ENCODE measurements around the gene MFN2.

The MFN2 gene

DNA sequence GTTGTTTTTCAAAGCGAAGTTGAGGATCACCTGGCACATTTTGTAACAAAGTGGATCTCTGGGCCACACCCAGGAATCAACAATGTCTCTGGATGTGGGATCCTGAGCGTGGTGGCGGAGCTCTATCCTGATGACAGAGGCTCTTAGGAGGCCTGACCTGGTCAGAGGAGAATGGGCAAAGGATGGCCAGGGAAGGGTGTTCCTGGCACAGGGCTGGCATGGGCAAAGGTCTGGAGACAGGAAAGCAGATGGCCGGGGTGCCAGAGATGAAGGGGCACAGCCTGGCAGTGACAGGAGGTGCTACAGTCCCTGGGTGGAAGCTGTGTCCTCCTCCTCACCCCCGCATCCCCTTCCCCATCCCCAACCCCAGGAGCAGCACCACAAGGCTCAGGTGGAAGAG is 20.0 kb upstream of the MFN2 start:
- no peak for DNase-seq (ENCODE audit: low read depth, low spot score)

DNA sequence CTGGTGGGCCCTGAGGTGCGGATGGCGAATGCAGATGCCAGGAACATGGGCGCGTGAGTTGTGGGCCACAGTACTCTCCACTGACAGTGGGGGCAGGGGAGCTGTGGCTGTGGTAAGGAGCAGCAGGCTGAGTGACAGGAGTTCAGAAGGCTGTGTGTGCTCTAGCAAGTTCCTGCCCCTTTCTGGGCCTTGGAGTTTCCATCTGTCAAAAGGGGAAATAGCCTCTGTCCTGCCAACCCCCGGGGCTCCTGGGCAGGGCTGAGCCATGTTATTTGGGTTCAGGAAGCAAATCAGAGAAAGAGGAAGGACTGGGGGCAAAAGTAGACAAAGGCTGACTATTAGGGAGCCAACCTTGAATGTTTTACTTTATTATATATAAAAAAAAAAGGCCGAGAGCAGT is 19.5 kb upstream of the MFN2 start:
- DNase-seq (ENCODE audit: low read depth, low spot score), result no peak

DNA sequence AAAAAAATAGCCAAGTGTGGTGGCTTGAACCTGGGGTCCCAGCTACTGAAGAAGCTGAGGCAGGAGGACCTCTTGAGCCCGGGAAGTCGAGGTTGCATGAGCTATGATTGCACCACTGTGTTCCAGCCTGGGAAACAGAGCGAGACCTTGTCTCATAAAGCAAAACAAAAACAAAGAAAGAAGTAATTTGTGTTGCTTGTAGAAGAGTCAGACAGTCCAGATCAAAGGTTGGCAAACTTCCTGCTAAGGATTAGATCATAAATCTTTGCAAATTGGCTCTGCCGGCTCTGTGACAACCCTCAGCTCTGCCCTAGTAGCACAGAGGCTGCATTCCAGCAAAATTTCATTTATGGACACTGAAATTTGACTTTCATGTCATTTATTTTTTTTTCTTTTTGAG is 19.0 kb upstream of the MFN2 start:
- no peak for DNase-seq (ENCODE audit: low read depth, low spot score)

DNA sequence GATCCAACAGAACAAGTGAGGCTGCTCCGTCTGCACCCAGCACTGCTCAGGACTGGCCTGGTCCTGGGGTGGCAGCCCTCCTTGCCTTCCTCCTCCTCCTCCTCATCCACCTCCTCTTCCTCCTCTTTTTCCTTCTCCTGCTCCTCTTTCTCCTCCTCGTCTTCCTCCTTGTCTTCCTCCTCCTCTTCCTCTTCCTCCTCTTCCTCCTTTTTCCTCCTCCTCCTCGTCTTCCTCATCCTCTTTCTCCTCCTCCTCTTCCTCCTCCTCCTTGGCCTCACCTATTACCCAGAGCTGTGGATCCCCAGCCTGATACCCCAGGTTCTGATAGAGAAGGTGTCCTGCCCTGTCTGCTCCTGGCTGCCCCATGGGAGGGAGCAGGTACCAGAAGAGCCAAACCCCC is 16.6 kb upstream of the MFN2 start:
- no peak for DNase-seq (ENCODE audit: low read depth, low spot score)

DNA sequence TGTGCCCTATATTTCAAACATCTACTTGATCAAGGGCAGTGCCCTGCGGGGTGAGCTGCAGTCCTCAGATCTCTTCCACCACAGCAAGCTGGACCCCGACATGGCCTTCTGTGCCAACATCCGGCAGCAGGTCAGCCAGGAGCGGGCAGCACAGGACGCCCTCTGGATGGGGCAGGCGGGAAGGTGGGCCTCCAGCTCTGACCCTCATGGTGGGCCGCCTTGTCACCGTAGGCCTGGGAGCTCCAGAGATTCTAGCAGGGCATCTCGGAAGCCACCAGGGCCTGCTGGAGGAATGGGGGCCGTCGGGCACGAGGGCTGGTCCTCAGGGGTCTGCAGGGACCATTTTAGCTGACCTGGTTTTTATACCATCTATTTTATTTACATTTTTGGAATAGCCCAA is 15.6 kb upstream of the MFN2 start:
- no peak for DNase-seq (ENCODE audit: low read depth, low spot score)

DNA sequence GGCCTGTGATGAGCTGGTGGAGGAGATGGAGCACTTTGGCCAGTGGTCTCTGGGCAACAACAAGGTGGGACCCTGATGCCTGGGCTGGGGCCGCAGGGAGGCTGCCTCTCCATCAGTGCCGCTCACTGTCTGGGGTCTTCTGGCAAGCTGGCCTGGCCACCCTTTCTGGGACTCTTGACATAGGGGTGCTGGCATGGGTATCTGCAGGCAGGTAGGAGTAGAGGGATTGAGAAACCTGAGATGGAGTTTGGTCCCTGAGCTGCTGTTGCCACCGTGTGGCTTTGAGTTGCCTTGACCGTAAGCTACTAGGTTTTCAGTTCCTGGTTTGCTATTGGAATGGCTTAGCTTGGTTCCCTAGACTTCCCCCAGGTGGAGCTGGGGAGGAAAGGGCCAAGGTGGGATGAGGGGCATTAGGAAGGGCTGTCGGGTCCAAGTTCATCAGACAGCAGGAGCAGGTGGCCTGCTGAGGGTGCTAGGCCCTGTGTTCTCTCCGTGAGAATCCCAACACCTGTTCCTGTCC is 13.2 kb upstream of the MFN2 start:
- no peak for DNase-seq (ENCODE audit: low read depth, low spot score)

DNA sequence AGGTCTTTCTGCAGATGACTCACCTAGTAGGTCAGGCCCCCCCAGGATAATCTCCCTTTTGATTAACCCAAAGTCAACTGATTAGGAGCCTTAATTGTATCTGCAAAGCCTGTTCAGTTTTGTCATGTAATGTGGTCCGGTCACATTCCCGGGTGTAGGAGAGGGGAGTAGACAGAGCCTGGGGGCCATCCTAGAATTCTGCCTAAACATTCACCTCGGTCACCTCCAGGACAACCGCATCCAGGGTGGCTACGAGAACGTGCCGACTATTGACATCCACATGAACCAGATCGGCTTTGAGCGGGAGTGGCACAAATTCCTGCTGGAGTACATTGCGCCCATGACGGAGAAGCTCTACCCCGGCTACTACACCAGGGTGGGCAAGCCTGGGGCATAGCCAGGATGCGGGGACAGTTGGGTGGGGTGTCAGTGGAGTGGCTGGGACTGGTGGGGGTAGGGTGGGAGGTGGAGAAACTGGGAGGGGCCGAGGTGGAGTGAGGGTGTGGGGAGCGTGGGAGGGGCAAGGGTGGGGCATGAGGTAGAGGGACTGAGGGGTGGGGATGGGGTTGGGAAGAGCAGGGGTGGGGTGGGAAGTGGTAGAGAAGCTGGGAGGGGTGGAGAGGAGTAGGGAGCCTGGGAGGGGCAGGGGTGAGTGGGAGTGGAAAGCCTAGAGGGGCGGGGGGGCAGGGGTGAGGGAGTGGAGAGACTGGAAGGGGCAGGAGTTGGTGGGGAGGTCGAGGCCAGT is 9.6 kb upstream of the MFN2 start:
- no peak for DNase-seq (ENCODE audit: low read depth, low spot score)

DNA sequence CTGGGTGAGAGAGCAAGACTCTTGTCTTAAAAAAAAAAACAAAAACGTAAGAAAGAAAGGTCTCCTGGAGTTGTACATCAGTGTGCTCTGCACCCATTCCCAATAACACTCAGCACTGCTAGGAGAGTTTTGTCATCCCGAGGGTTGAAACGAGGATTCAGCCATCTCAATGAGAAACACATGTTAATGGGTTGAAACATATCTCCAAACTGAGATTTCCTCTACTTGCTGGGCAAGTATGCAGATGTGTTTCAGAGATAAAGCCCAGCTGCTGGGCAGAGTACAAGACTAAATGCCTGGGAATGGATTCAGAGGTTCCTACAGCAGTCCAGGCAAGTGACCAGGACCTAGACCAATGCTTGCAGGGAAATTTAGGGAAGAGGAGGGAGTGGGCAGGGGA is 2.6 kb upstream of the MFN2 start:
- no peak for DNase-seq (ENCODE audit: low read depth, low spot score)

DNA sequence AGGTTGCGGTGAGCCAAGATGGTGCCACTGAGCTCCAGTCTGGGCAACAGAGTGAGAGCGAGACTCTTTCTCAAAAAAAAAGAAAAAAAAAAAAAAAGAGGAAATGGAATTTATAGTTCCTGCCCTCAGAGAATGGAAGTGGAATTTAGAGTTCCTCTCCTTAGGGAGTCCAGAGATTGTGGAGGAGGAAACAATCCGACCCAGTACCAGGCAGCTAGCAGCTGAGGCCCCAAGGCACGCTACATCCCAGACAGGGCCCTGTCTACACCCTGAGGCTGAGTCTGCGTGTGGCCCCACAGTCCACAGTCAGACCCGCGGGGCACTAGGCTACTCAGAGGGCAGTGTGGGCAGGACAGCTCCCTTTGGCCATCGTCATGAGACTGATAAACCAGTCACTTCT is 1.9 kb upstream of the MFN2 start:
- DNase-seq (ENCODE audit: low read depth, low spot score), result no peak

DNA sequence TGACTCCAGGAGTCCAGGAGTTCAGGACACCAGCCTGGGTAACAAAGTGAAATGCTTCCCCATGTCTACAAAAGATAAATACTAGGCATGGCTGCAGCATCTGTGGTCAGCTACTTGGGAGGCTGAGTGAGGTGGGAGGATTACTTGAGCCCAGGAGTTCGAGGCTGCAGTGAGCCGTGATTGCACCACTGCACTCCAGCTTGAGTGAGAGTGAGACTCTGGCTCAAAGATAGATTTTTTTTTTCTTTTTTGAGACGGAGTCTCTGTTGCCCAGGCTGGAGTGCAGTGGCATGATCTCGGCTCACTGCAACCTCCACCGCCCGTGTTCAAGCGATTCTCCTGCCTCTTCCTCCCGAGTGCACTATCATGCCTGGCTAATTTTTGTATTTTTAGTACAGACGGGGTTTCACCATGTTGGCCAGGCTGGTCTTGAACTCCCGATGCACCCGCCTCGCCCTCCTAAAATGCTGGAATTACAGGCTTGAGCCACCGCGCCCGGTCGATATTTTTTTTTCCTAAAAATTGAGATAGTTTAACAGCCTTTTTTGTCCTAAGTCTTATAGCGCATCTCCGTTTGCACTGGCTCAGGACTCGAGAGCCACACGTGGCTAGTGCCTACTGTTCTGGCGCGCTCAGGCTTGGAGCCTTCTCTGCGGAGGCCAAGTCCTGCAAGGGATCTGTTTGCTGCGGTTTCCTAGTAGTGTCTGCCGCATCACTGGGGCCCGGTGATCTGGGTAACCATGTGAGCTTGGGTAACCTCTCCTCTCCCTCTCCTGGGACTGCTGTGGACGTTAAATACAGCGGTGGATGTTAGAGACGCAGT is 1.0 kb upstream of the MFN2 start:
- DNase-seq (ENCODE audit: low read depth, low spot score), result no peak

DNA sequence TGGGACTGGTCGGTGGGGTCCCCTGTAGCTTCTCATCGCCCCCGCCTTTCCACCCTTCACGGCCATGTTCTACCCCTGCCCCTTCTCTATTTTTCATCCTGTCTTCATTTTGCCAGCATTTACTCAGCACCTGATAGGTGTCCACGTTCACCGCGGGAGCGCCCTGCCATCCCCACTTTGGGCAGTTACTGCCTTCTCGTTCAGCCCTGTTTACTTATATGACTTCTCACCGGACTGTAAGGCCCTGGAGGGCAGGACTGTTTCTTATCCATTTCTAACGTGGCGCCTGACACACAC is 380 bp downstream of the MFN2 start:
- DNase-seq (ENCODE audit: low read depth, low spot score), result no peak

DNA sequence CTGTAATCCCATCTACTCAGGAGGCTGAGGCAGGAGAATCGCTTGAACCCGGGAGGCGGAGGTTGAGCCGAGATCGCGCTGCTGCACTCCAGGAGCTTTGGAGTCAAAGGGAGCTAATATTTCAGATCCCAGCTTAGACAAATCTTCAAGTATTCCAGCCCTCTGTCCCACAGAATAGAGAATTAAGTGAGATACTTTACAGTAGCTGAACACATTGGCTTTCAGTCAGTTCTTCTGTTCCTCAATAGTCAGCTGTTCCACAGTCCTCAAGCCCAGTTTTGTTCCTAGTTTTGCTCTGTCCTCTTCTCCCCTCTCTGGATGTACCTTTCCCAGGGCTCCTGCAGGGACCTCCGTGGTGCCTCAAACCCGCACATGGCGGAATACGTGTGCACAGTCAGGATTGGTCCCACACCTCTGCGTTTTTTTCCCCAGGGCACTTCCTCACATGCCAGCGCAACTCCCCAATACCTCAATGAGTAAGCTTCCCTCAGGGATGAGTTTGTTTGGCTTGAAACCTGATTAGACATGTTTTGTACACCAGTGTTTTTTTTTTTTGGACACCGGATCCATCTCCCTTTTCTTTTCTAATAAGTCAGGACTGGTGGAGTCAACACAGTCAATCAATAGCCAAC is 1.2 kb downstream of the MFN2 start:
- no peak for DNase-seq (ENCODE audit: low read depth, low spot score)

DNA sequence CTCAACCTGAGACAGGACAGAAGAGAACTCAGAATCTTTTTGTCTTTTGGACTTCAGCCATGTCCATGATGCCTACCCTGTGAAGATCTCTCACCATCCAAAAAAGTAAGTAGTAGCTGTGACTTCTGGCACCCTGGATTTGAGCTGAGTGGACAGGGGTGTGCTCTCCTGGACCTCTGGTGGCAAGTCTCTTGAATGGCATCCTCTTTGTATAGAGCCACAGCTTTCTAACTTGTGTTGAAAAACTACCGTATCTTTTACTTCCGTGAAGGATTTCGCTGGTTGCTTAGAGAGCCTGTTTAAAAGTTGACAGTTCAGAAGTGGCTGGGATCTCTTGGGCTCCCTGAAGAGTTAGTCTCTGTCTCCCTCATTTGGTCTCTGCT is 1.8 kb downstream of the MFN2 start:
- no peak for DNase-seq (ENCODE audit: low read depth, low spot score)

DNA sequence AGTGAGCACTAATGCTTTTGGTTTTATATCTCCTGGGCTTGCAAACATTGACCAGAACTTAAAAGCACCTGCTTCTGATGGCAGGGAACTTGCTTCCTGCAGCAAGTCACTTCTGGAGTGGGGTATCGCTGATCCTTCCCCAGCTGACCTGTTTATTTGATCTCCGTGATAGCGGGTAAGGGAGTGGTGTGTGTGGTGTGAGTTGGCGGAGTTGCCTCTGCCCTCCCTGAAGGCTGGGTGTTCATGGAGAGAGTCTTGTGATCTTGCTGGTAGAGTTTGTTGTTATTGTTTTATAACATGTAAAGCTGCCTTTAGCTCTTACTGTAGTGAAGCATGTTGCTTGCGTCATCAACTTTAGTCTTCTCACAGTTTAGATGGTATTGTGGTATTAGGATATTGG is 3.9 kb downstream of the MFN2 start:
- DNase-seq (ENCODE audit: low read depth, low spot score), result no peak

DNA sequence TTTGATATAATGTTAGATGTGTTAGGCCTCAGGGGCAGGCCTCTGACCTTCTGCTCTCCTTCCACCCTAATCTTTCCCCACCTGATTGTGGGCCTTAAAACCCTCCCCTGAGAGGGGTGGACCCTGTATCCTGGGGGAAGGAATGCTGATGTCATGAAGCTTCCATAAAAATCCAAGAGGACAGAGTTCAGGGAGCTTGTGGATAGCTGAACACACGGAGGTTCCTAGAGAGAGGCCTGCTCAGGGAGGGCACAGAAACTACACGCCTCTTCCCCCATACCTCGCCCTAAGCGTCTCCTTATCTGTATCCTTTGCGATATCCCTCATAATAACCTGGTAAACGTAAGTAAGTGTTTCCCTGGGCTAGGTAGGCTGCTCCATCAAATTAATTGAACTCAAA is 4.3 kb downstream of the MFN2 start:
- no peak for DNase-seq (ENCODE audit: low read depth, low spot score)

DNA sequence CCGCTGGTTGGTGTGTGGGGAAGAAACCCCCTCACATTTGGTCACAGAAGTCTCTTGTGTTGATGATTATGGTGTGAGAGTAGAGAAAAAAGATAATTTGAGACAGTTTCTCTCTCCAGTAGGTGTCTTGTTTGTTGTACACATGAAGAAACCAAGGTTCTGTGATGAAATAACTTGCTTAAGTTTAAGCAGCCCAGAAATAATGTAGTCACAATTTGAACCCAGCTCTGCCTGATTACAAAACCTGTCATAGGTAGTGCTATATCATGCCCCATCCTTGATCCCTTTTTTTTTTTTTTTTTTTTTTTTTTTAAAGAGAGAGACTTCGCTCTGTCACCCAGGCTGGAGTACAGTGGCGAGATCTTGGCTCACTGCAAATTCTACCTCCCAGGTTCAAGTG is 4.9 kb downstream of the MFN2 start:
- no peak for DNase-seq (ENCODE audit: low read depth, low spot score)

DNA sequence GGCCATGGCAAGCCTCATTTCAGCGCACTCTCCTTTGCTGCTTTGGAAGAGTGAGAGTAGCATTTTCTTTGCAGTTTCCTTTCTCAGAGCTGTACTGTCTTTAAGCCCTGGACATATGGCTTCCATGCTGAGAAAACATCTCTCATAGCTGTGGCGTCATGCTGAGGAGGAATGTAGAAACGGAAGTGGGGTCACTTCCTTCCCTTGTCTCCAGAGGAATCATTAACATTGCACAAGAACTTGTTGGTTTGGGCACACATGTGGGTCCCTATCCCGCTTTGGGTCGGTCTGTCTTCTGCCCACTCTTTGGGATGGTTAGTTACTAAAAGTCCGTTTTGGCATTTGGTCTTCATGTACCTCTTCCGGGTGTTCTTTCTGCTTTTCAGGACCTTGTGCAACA is 5.6 kb downstream of the MFN2 start:
- DNase-seq (ENCODE audit: low read depth, low spot score), result peak; percentile 69

DNA sequence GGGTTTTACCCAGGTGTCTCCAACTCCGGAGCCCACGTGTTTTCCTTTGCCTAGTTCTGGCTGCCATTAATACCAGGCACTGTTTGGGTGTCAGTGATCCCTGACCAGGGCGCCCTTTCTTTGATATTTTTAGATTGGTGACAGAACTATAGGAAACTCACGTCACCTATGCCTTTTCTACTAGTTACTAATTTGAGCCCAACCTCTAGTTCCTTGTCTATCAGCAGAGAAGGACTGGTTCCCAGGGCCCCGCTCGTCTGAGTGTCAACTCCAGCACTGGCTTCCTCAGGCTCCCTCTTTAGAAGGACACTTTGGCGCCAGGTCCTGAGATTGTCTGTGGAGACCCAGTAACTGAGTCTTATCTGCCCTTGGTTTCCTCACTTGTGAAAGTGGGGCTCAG is 9.4 kb downstream of the MFN2 start:
- no peak for DNase-seq (ENCODE audit: low read depth, low spot score)

DNA sequence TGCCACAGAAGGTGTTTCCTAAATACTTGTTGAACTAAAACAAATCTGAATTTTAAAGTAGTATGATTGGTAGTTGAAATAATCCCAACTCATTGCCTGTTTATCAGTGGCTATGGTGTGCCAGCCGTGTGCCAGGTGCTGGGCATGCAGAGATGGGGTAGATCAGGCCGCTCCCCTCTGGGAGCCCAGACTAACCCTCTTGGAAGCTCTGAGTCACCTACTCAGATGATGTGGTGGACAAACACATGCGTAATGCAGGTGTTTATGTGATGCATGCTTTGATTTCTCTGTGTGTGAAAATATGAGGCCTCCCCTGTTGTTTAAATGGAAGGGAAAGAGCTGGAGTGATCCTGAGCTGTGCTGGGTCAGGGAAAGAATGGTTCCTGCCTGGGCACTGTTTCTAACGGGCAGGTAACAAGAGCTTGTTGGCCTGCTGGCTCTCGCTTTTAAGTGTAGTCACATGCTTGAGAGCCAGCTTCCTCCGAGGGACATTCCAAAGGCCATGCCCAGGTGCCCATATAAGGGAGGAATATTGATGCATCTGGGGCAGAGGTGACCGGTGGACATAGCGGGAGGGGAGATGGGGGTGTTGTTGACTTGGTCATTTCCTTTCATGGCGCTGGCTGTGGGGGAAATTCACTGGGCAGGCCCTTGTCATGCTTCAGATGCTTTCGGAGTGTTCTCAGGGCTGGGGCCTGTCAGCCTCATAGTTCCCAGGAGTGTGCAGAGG is 10.2 kb downstream of the MFN2 start:
- no peak for DNase-seq (ENCODE audit: low read depth, low spot score)

DNA sequence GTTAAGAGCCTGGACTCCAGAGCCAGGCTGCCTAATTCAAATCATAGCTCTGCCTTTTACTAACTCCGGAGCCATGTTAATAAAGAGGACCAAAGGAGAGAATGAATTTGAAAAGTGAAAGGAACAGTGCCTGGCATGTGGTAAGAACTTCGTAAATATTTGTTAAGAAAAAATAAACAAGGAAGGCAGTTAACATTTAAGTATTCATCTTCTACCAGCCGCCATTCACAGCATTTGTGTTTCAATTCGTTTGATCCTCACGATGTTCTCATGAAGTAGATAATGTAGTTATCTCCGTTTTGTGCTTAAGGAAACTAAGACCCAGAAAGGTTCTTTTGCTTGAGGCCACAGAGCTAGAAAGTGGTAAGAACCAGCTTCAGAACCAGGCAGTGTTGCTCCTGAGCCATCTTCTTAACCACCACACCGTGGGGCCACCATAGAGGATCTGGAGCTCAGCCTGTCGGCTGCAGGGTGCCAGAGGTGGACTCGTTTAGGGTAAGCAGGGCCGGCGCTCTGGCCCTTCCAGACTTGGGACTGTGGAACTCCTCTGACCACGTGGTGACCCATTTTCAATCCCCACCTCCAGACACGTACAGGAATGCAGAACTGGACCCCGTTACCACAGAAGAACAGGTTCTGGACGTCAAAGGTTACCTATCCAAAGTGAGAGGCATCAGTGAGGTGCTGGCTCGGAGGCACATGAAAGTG is 11.9 kb downstream of the MFN2 start:
- no peak for DNase-seq (ENCODE audit: low read depth, low spot score)

DNA sequence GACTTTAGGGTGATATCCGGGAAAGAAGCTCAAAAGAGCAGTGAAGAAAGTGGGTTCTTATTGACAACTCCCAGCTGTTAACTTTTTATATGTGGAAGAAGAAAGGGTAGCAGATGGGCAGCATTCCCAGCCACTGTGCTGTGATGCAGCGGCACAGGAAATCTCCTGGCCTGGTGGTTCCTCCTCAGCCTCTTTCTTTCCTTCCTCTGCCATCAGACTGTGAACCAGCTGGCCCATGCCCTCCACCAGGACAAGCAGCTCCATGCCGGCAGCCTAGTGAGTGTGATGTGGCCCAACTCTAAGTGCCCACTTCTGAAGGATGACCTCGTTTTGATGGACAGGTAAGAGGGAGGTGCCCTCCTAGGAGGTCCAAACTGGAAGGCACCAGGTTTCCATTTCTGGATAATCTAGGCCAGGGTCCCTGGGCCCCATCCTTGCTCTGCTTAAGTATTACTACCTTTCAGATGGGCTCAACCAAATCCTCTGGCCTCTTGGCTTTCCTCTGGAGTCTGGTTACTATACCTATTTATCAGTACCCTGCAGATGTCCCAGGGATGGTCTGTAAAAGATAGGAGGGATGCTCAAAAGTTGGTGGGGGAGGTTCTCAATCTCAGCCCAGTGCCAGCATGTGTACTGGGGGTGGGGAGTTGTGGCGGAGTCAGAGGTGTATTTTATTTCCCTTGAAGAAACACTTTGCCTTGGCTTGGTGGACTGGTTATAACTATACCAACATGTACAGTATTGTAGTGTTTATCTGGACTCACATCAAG is 17.0 kb downstream of the MFN2 start:
- DNase-seq (ENCODE audit: low read depth, low spot score), result no peak

Measured in smooth muscle cell of the brain vasculature (primary cell).